H1 (cell line): ENCODE measurements around the gene LAMTOR5. TPM values are rescaled to one million over a fixed set of nuclear protein-coding genes. Genes with fewer than 3 reads are reported as not detected.

Experiments used
- NRF1 ChIP-seq: IDR thresholded peaks from 2 replicates; pipeline ENCODE4 v1.6.1; 2011; ENCODE audit warnings: mild to moderate bottlenecking, low read depth, low read length, improper control_type of control experiment
- SRF ChIP-seq: IDR thresholded peaks from 2 replicates; pipeline ENCODE4 v1.6.1; 2011; ENCODE audit warnings: mild to moderate bottlenecking, low read depth, low read length, moderate library complexity
- polyA plus RNA-seq, 7 experiments: library from polyadenylated mRNA; depleted of rRNA in 3 of 7; stranded (reverse) in 5 of 7; unstranded in 2 of 7; fragments of >200 nt in 5 of 7; fragments of 200-250 nt in 2 of 7; gene quantifications; 1 replicate in 5 of 7; 2 replicates in 1 of 7; 4 replicates in 1 of 7; pipeline versions ENCODE4 v1.2.1 to v1.2.3, GENCODE V29; 2011 to 2013; ENCODE audit warnings: missing spikeins in 2 of 7, mixed read lengths in 2 of 7
- total RNA-seq: library from RNA; stranded (reverse); fragmentation: NEBNext Ultra II Directional; extraction: Animal tissue kit (Norgen Biotek cat#: 25700); gene quantifications from 2 replicates; pipeline ENCODE4 v1.2.1, GENCODE V29; 2021

LAMTOR5 gene
- total and polyA plus RNA-seq, 2 of the 8 experiments (the other 6 are each of a cell fraction or from before 2014, with no cell fraction given): 84.4 to 297 TPM

DNA sequence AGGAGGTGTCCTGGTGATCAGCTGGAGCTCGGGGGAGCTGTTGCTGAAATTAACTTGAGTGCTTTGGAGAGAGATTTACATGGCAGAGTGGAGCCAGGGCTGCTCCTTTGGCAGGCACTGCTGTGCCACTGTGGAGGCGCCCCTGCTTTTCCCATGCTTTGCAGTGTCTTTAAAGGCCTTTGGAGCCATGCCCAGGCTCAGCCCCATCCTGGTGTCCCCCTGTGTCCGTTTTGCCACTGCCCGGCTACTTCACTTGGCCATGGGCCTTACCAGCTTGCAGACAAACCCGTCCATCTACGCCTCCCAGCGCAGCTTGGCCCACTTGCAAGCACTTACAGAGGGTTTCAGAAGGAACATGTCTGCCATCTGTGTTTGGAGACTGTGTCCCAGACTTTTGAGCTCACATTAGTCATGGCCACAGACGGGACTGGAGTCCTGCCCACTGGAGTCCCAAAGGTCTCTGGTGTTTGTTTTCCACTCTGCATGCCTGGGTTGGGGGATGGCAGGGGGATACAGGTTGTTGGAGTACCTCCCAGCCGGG, 18.2 kb upstream of the LAMTOR5 start (continued):
- no peak for TF ChIP-seq SRF
- no peak for TF ChIP-seq NRF1
